Subcutaneous adipose tissue (tissue), 4 donors: Measurements from ENCODE around the gene HPSE2. TPM values are rescaled to one million over a fixed set of nuclear protein-coding genes. Genes with fewer than 3 reads are reported as not detected.

Source experiments
- total RNA-seq, 4 donors: library from RNA; depleted of rRNA; stranded (reverse); fragments of >200 nt; gene quantifications; one replicate each; pipeline ENCODE4 v1.1.0, GENCODE V29; 2016
- TF ChIP-seq, protein P1 (sequence below): fragments of 450-650 bp; IDR thresholded peaks from one replicate; pipeline ENCODE4 v1.5.1; 2016; ENCODE audit warnings: low read depth, mild to moderate bottlenecking, control low read depth, antibody characterized with exemption, moderate library complexity

The HPSE2 gene
- total RNA-seq, 4 donors from 2014 or later: 0.34 to 3.2 (median 0.71) TPM

DNA sequence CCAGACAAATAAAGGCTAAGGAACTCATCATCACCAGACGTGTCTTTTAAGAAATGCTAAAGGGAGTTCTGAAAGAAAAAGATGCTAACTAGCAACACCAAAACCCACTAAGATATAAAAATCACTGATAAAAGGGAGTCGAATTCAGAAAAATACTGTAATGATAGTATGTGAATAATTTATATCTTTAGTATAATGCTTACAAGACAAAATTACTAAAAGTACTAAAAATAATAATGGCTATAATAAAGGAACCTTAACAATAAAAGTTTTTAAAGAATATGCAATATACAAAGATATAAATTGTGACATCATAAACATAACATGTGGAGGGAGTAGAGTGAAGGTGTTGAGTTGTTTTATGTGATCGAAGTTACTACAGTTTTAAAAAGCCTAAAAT is 28.3 kb downstream of the HPSE2 start:
- TF ChIP-seq, protein P1, sequence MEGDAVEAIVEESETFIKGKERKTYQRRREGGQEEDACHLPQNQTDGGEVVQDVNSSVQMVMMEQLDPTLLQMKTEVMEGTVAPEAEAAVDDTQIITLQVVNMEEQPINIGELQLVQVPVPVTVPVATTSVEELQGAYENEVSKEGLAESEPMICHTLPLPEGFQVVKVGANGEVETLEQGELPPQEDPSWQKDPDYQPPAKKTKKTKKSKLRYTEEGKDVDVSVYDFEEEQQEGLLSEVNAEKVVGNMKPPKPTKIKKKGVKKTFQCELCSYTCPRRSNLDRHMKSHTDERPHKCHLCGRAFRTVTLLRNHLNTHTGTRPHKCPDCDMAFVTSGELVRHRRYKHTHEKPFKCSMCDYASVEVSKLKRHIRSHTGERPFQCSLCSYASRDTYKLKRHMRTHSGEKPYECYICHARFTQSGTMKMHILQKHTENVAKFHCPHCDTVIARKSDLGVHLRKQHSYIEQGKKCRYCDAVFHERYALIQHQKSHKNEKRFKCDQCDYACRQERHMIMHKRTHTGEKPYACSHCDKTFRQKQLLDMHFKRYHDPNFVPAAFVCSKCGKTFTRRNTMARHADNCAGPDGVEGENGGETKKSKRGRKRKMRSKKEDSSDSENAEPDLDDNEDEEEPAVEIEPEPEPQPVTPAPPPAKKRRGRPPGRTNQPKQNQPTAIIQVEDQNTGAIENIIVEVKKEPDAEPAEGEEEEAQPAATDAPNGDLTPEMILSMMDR: no peak

- TF ChIP-seq, protein P1: no peak
Measured at GRCh38 chr10:99203310-99203709, 32.3 kb downstream of the HPSE2 start.

DNA sequence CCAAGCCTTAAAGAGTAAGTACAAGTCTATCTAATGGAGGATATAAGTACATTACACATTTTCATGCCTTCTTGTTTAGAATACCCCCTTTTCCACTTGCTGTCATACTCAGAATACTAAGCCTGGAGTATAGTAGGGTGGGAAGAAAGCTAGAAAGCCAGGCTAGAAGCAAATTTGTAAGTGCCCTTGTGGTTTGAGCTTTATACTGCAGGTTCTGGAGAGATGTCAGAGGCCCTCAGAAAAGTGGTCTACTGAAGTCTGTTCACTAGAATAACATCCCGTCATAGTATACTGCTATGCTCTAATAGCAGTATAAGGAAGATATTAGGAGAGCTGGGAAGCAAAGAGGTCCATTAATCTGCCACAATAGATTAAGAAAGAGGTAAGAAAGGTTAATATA is 62.7 kb downstream of the HPSE2 start:
- TF ChIP-seq, protein P1: no peak

DNA sequence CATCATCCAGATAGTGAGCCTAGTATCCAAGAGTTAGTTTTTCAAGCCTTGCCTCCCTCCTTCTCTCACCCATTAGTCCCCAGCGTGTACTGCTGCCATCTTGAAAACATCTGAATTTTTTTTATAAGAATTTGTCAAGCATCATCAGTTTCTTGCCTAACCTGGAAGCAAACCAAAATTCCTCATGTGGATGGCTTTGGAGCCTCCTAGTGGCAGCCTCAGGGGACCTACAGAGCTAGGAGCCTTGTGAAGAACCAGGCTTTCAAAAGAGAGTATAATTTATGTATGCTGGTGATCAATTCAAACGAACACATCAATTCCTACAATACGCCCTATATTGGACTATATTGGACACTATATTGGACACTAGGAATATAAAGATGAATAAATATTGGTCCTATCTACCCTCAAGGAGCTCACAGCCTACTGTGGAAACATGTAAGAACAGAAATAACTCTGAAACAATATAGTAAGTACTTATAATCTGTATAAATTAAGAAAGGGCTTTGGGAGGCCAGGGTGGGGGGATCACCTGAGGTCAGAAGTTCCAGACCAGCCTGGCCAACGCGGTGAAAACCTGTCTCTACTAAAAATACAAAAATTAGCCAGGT is 63.4 kb downstream of the HPSE2 start:
- TF ChIP-seq, protein P1: no peak

GRCh38 chr10:99170116-99170675 is 65.5 kb downstream of the HPSE2 start:
- TF ChIP-seq, protein P1: no peak

DNA sequence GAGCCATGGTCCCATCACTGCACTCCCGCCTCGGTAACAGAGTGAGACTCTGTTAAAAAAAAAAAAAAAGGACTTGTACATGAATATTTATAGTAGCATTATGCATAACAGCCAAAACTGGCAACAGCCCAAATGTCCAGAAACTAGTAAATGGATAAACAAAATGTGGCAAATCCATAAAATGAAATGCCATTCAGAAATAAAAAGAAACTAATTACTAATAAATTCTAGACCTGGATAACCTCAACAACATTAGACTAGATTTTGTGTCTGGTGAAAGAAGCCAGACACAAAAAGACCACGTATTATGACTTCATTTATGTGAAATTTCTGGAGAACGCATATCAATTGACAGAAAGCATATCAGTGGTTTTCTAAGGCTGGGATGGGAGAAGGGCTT is 74.5 kb downstream of the HPSE2 start:
- TF ChIP-seq, protein P1: no peak

DNA sequence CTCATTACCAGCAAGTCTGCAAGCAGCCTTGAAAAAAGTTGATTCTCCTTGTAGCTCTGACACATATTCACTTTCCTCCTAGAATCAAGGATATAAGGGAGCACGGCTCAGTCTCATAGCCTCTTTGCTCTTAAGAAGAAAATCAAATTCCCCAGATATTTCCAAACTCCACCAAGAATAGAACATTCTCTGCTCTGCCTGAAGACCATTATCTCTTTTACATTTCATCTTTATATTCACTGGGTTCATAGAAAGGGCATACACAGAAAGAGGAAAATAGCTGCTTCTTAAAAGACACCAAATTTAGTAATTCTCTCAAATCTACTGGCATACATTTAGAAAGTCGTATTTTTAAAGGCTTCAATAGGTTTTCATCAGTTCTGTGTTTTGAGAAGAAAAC is 92.0 kb downstream of the HPSE2 start:
- TF ChIP-seq, protein P1: no peak
